SJCRH30 (cell line): ENCODE results near the gene MIEN1. TPM values are rescaled to one million over a fixed set of nuclear protein-coding genes. Genes with fewer than 3 reads are reported as not detected.
"Not testable (repeated sequence)": the region's sequence is repeated elsewhere in the genome, so short reads cannot be mapped to it uniquely, and the experiment has no call there.

Source experiments
- DNase-seq, 2 experiments: peaks; one replicate each; pipeline ENCODE4 v3.0.0-alpha.2; 2015 to 2020
- H3K27ac ChIP-seq: fragments of 250-450 bp; sonication (Bioruptor Pico); 2 replicates; pipeline ENCODE4 v1.5.1; 2020; ENCODE audit warnings: mild to moderate bottlenecking, moderate library complexity
- H3K27me3 ChIP-seq: fragments of 250-450 bp; sonication (Bioruptor Pico); 2 replicates; pipeline ENCODE4 v1.5.1; 2020; ENCODE audit warnings: mild to moderate bottlenecking, moderate library complexity
- H3K36me3 ChIP-seq: fragments of 250-450 bp; sonication (Bioruptor Pico); 2 replicates; pipeline ENCODE4 v1.5.1; 2020; ENCODE audit warnings: mild to moderate bottlenecking, moderate library complexity
- H3K4me1 ChIP-seq: fragments of 250-450 bp; sonication (Bioruptor Pico); 2 replicates; pipeline ENCODE4 v1.5.1; 2020; ENCODE audit warnings: mild to moderate bottlenecking, moderate library complexity
- H3K4me3 ChIP-seq: fragments of 250-450 bp; sonication (Bioruptor Pico); 2 replicates; pipeline ENCODE4 v1.5.1; 2020; ENCODE audit warnings: mild to moderate bottlenecking, moderate library complexity
- H3K9me3 ChIP-seq: fragments of 250-450 bp; sonication (Bioruptor Pico); replicated peaks from 2 replicates; pipeline ENCODE4 v1.5.1; 2020; ENCODE audit warnings: mild to moderate bottlenecking, moderate library complexity
- total RNA-seq: library from RNA; depleted of rRNA; stranded (reverse); fragments of >200 nt; shearing (Covaris generic); gene quantifications from 2 replicates; pipeline ENCODE4 v1.2.3, GENCODE V29; 2014

Gene MIEN1
- total RNA-seq, 1 experiment from 2014 or later: 23.6 TPM

- H3K4me1 ChIP-seq: peaks cover 5% of the 10 kb centered on the region; the same call in 1 of the 2 replicates
- no peak overlapping the region for H3K27ac ChIP-seq
- H3K9me3 ChIP-seq: no peaks in the 10 kb centered on the region
- no peaks in the 10 kb centered on the region for H3K36me3 ChIP-seq
- DNase-seq: no peak
- H3K4me3 ChIP-seq: no peak overlapping the region
- peaks cover 6% of the 10 kb centered on the region; the same call in 1 of the 2 replicates for H3K27me3 ChIP-seq
Observed at GRCh38 chr17:39751016-39751543, 20.7 kb upstream of the MIEN1 start.

DNA sequence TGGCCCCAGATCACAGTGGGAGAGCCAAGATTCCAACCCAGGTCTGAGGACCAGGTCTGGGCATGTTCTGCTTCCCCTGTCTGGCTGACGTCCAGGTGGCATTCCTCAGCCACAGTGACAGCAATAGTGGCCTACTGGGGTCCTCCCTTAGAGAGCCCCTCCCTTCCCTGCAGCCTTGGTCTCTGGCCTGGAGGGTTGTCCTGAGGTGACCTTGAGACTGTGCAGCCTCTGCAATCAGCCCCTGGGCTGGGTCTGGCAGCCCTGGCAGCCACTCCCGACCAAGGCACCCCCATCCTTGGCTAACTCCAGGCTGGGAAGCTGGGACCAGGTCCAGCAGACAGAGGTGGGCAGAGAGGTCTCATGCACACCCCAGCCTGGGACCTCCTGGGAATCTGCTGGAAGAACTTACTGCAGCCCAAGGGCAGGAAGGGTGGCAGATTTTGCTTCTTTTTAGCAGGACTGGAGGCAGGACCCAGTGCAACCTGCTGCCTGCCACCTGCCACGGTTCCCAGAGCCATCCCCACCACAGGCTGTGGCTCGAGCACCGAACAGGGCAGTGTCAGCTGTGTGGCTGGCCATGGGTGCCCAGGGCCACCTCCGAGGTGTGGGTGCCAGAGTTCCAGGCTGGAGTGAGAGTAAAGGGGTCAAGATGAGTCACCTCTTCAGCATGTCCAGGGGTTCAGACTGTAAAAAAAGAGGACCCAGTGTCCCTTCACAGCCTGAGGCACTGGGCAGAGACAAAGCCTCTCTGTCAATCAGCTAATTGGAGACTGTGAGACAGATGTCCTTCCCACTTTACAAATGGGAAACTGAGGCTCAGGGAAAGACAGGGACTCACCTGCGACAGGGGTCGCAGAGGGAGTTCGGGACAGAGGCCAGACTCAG is 20.0 kb upstream of the MIEN1 start:
- Histone ChIP-seq H3K9me3 (no peaks in the 10 kb centered on the region), H3K4me3 (no peak overlapping the region), H3K27ac (no peak overlapping the region), H3K27me3 (0 out of 2 replicates have a peak, but pooled peaks cover 2% of the 10 kb centered on the region), H3K4me1 (peaks cover 5% of the 10 kb centered on the region; the same call in 1 of the 2 replicates), H3K36me3 (no peaks in the 10 kb centered on the region)
- no peak for DNase-seq

GRCh38 chr17:39748444-39749034 is 18.2 kb upstream of the MIEN1 start:
- not testable (repeated sequence) for H3K4me3 ChIP-seq, H3K27ac ChIP-seq, H3K36me3 ChIP-seq, H3K27me3 ChIP-seq, H3K9me3 ChIP-seq, H3K4me1 ChIP-seq, DNase-seq

- DNase-seq: no peak
- Histone ChIP-seq H3K4me1 (peaks cover 5% of the 10 kb centered on the region; the same call in 1 of the 2 replicates), H3K27me3 (peaks cover 11% of the 10 kb centered on the region), H3K36me3 (no peaks in the 10 kb centered on the region), H3K9me3 (no peaks in the 10 kb centered on the region), H3K4me3 (no peak overlapping the region), H3K27ac (no peak overlapping the region)
Observed at GRCh38 chr17:39747745-39748144, 17.4 kb upstream of the MIEN1 start.

DNA sequence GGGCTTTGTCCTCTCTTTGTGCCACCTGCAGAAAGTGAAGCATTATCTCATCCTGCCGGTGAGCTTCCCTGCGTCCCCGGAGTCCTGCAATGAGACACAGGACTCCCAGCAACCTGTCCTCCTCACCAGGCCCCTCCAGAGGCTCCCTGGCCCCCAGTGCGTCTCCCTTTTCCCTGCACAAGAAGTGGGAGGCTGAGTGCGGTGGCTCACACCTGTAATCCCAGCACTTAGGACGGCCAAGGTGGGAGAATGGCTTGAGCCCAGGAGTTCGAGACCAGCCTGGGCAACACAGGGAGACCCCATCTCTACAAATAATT is 15.8 kb upstream of the MIEN1 start:
- no peak for DNase-seq
- H3K4me1 ChIP-seq: peaks cover 5% of the 10 kb centered on the region; the same call in 1 of the 2 replicates

GRCh38 chr17:39745335-39746144 is 15.2 kb upstream of the MIEN1 start:
- H3K27me3 ChIP-seq: peaks cover 20% of the 10 kb centered on the region
- H3K36me3 ChIP-seq: no peaks in the 10 kb centered on the region
- H3K4me1 ChIP-seq: peaks cover 5% of the 10 kb centered on the region; the same call in 1 of the 2 replicates
- no peak for DNase-seq
- H3K27ac ChIP-seq: no peak overlapping the region
- no peak overlapping the region for H3K4me3 ChIP-seq
- no peaks in the 10 kb centered on the region for H3K9me3 ChIP-seq

More for the DNA sequence above, 15.8 kb upstream of the MIEN1 start:
- Histone ChIP-seq H3K27ac (no peak overlapping the region), H3K27me3 (peaks cover 16% of the 10 kb centered on the region), H3K36me3 (no peaks in the 10 kb centered on the region), H3K9me3 (no peaks in the 10 kb centered on the region), H3K4me3 (no peak overlapping the region)

- Histone ChIP-seq H3K4me1 (peaks cover 2% of the 10 kb centered on the region; the same call in 1 of the 2 replicates), H3K9me3 (no peaks in the 10 kb centered on the region), H3K27me3 (peaks cover 28% of the 10 kb centered on the region), H3K27ac (no peak overlapping the region), H3K4me3 (no peak overlapping the region), H3K36me3 (no peaks in the 10 kb centered on the region)
- DNase-seq: no peak
Observed at GRCh38 chr17:39744836-39745215, 14.5 kb upstream of the MIEN1 start.

DNA sequence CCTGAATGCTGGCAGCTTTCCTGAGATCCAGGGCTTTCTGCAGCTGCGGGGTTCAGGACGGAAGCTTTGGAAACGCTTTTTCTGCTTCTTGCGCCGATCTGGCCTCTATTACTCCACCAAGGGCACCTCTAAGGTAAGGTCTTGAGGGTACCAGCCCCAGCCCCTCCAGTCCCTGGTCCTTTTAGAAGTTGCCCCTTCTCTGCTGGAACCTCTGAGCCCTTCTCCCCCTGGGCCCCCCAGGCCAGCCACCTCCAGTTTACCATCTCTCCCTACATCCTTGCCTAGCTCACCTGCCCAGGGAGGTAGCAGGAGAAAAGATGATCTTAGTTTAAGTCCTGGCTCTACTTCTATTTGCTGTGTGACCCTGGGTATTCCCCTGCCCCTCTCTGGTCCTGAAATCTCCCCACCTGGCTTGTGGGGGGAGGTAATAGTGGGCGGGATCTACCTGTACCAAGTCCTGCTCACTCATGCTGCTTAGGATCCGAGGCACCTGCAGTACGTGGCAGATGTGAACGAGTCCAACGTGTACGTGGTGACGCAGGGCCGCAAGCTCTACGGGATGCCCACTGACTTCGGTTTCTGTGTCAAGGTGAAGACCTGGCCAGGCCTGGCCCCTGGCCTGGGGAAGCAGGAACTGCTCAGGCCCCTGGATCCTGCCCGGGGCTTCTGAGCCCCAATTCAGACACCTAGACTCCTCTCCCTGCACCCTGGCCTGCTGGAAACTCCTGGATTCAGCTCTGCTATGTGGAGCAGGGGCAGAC is 13.9 kb upstream of the MIEN1 start:
- DNase-seq: no peak
- H3K9me3 ChIP-seq: no peaks in the 10 kb centered on the region

DNA sequence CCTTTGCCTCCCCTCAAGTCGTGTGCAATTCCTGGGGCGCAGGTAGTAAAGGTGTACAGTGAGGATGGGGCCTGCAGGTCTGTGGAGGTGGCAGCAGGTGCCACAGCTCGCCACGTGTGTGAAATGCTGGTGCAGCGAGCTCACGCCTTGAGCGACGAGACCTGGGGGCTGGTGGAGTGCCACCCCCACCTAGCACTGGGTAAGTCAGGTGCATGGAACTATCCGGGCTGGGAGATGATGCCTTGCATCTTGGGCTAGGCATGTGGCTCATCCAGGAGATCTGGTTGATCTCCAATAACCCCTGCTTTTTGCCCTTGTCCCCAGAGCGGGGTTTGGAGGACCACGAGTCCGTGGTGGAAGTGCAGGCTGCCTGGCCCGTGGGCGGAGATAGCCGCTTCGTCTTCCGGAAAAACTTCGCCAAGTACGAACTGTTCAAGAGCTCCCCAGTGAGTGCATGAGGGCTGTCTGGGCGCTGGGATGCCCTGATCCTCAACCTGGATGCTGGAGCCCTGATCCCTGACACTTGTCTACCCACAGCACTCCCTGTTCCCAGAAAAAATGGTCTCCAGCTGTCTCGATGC is 12.6 kb upstream of the MIEN1 start:
- peaks cover 3% of the 10 kb centered on the region; the same call in 1 of the 2 replicates for H3K4me1 ChIP-seq
- DNase-seq: no peak
- no peak overlapping the region for H3K4me3 ChIP-seq
- no peaks in the 10 kb centered on the region for H3K9me3 ChIP-seq
- H3K27ac ChIP-seq: no peak overlapping the region
- no peaks in the 10 kb centered on the region for H3K36me3 ChIP-seq
- H3K27me3 ChIP-seq: peaks cover 39% of the 10 kb centered on the region

More for the DNA sequence above, 13.9 kb upstream of the MIEN1 start:
- peaks cover 3% of the 10 kb centered on the region; the same call in 1 of the 2 replicates for H3K4me1 ChIP-seq
- H3K36me3 ChIP-seq: no peaks in the 10 kb centered on the region
- peaks cover 33% of the 10 kb centered on the region for H3K27me3 ChIP-seq
- H3K4me3 ChIP-seq: no peak overlapping the region
- no peak overlapping the region for H3K27ac ChIP-seq

GRCh38 chr17:39742126-39742855 is 12.0 kb upstream of the MIEN1 start:
- peaks cover 40% of the 10 kb centered on the region for H3K27me3 ChIP-seq
- no peak for DNase-seq

DNA sequence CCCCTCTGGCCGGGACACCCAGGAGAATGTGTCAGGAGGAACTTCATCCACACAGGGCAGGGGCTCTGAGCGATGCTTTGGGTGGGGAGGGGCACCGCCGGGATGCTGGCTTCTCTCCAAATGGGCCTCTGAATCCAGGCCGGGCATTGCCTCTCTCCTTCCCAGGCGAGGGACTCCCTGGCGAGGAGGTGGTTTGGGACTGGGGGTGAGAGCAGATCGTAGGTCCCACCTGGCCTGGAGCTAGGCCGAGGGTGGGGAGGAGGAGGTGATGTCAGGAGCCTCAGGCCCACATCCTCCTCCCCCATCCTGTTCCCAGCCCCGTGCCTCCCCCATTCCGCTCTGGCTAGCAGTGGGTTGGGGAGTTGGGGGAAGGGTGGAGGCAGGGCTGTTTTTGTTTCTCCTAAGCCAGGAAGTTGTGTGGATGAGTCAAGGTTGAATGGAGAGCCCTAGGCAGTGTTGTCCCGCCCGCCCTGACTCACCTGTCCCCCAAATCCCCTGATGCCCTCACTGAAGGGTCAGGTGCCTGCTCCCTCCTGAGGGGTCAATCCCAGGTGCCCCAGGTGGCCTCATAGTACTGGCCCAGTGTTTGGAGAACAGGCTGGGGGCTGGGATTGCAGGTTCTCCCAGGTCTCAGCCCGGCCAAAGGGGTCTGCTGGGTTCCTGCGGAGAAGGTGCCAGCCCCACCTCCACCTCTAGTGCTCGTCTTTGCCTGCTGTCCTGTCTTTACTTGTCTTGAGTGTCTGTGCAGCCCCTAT is 10.2 kb upstream of the MIEN1 start:
- no peak for DNase-seq
- peaks cover 3% of the 10 kb centered on the region; the same call in 1 of the 2 replicates for H3K4me1 ChIP-seq
- no peaks in the 10 kb centered on the region for H3K9me3 ChIP-seq
- no peak overlapping the region for H3K4me3 ChIP-seq
- peaks cover 37% of the 10 kb centered on the region for H3K27me3 ChIP-seq
- H3K36me3 ChIP-seq: no peaks in the 10 kb centered on the region
- no peak overlapping the region for H3K27ac ChIP-seq

More at GRCh38 chr17:39742126-39742855, 12.0 kb upstream of the MIEN1 start:
- Histone ChIP-seq H3K27ac (no peak overlapping the region), H3K4me1 (peaks cover 3% of the 10 kb centered on the region; the same call in 1 of the 2 replicates), H3K4me3 (no peak overlapping the region), H3K36me3 (no peaks in the 10 kb centered on the region), H3K9me3 (no peaks in the 10 kb centered on the region)

DNA sequence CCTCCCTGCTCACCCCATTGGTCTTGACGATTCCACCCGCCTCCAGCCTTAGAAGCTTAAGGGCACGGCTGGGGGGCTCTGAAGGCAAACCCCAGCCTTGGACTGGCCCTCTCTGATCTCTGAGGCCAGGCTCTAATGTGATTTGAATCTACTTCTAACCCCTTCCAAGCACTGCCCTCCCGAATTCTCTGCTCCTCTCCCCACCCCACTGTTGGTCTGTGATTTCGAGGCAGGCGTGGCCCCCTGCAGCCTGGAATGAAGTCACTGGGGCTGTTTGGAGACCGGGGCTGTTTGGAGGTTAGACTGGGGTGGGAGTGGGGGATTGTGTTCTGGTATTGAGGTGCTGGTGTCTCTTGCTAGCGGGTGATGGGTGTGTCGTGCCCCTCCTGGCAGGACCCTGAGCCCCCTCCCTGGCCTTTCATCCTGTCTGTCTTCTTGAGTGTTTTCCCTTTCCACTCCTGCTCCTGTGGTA is 9.6 kb upstream of the MIEN1 start:
- no peak for DNase-seq
- H3K9me3 ChIP-seq: no peaks in the 10 kb centered on the region
- H3K27ac ChIP-seq: no peak overlapping the region
- H3K4me3 ChIP-seq: peak overlapping the region; percentile 25; the same call in 1 of the 2 replicates
- peaks cover 37% of the 10 kb centered on the region for H3K27me3 ChIP-seq
- peaks cover 3% of the 10 kb centered on the region; the same call in 1 of the 2 replicates for H3K4me1 ChIP-seq
- H3K36me3 ChIP-seq: no peaks in the 10 kb centered on the region
